CD4-positive, alpha-beta memory T cell (primary cell): ENCODE data around the gene FAM131A. TPM values are rescaled to one million over a fixed set of nuclear protein-coding genes. Genes with fewer than 3 reads are reported as not detected.
A peak's percentile ranks its signal among the peaks of the same experiment; 100 is the strongest.

Experiments
- CTCF ChIA-PET: fragments of 350-600 bp; sonication (Branson Sonifier 250); formaldehyde crosslinking; loops from one replicate; lab custom pipeline; 2021; ENCODE audit warnings: inconsistent platforms; ENCODE audit not compliant: partially characterized antibody; lab: Charles Lee
- POLR2A ChIA-PET: fragments of 350-600 bp; sonication (Branson Sonifier 250); formaldehyde crosslinking; loops from one replicate; lab custom pipeline; 2021; ENCODE audit not compliant: partially characterized antibody; lab: Charles Lee
- DNase-seq, 5 donors: peaks; one replicate each; pipeline versions ENCODE4 v3.0.0 to v3.0.0-alpha.2; 2020 to 2022; ENCODE audit warnings: mixed read lengths in 1 of 5
- H3K27ac ChIP-seq: one replicate; pipeline ENCODE4 v1.7.0; 2013; ENCODE audit warnings: low read depth, low read length
- H3K27me3 ChIP-seq: 2 replicates; pipeline ENCODE4 v1.7.0; 2013; ENCODE audit warnings: mild to moderate bottlenecking, low read length, moderate library complexity; ENCODE audit not compliant: insufficient read depth
- H3K36me3 ChIP-seq: 2 replicates; pipeline ENCODE4 v1.7.0; 2013; ENCODE audit warnings: mild to moderate bottlenecking, low read length, moderate library complexity; ENCODE audit not compliant: insufficient read depth
- H3K4me1 ChIP-seq: 2 replicates; pipeline ENCODE4 v1.7.0; 2013; ENCODE audit warnings: mild to moderate bottlenecking, low read length, moderate library complexity; ENCODE audit not compliant: insufficient read depth
- H3K4me3 ChIP-seq, 2 donors: one replicate each; pipeline ENCODE4 v1.7.0; 2013; ENCODE audit warnings: low read length in 2 of 2, mild to moderate bottlenecking in 1 of 2
- H3K9me3 ChIP-seq, 2 donors: one replicate each; pipeline ENCODE4 v1.7.0; 2013; ENCODE audit warnings: low read length in 2 of 2, control low read depth in 1 of 2; ENCODE audit not compliant: control insufficient read depth in 1 of 2
- H3K27ac Mint-ChIP-seq, 7 donors: one replicate each; pipeline ENCODE4 v1.8.0; 2020 to 2021; ENCODE audit warnings: mixed read lengths in 7 of 7, mild to moderate bottlenecking in 6 of 7, inconsistent platforms in 3 of 7, moderate library complexity in 3 of 7
- H3K27me3 Mint-ChIP-seq, 2 donors: one replicate each; pipeline ENCODE4 v1.8.0; 2020 to 2021; ENCODE audit warnings: mixed read lengths in 2 of 2
- H3K36me3 Mint-ChIP-seq, 2 donors: one replicate each; pipeline ENCODE4 v1.8.0; 2020 to 2021; ENCODE audit warnings: mixed read lengths in 2 of 2, inconsistent platforms in 1 of 2, mild to moderate bottlenecking in 1 of 2
- H3K4me1 Mint-ChIP-seq, 4 donors: one replicate each; pipeline ENCODE4 v1.8.0; 2020 to 2021; ENCODE audit warnings: mixed read lengths in 4 of 4, mild to moderate bottlenecking in 1 of 4
- H3K4me3 Mint-ChIP-seq, 8 donors: one replicate each; pipeline ENCODE4 v1.8.0; 2020 to 2021; ENCODE audit warnings: mixed read lengths in 8 of 8, mild to moderate bottlenecking in 7 of 8, moderate library complexity in 6 of 8, inconsistent platforms in 3 of 8
- H3K9me3 Mint-ChIP-seq, 8 donors: one replicate each; pipeline ENCODE4 v1.8.0; 2020 to 2021; ENCODE audit warnings: mixed read lengths in 8 of 8, mild to moderate bottlenecking in 5 of 8, inconsistent platforms in 3 of 8, moderate library complexity in 1 of 8
- intact Hi-C: fragments of 100-400 bp; cut with micrococcal nuclease; formaldehyde crosslinking; loops from one replicate; pipeline ENCODE4 v1.15.1; 2023
- polyA plus RNA-seq, 2 donors: library from polyadenylated mRNA; unstranded; fragments of 300-500 nt; fragmentation: Illumina TruSeq; gene quantifications; one replicate each; pipeline ENCODE4 v1.2.3, GENCODE V29; 2021
- total RNA-seq, 2 experiments: library from RNA; stranded (reverse); gene quantifications; one replicate each; pipeline ENCODE4 v1.2.3, GENCODE V29; 2021

Gene FAM131A
- total and polyA plus RNA-seq, 4 experiments from 2014 or later = 1.1 to 10.0 (median 5.3) TPM

DNA sequence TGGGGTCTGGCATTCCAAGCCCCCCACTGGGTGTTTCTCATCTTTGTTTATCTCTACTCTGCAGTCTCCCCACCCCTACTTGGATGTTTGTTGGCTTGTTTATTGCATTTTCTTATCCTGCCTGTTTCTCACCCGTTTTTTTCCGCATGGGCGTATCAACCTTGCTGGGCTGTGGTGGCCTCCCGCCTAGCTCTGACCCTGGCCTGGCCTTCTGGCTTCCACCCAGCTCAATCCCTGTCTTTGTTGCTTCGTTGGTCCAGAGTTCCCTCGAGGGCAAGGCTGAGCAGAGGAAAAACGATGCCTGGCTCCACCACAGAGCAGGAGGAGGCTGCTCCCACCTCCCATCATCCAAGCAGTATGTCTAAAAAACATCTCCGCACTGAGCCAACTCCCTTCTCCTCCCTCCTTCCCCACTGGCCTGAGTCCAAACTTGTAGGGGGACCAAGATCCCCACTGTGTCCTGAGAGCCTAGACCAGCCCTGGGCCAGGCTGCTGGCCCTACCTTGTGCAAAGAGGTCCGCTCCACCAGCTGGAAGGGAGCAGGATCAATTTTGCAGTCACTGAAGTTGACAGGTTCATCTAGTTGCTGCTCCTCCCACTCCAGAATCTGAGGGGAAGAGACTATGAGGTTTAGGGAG, 14.2 kb downstream of the FAM131A start:
- peaks cover 0 to 3% of the 10 kb centered on the region in 2 donors for H3K36me3 Mint-ChIP-seq
- no peak overlapping the region for H3K4me3 ChIP-seq
- DNase-seq = no peak
- no peaks in the 10 kb centered on the region for H3K27me3 ChIP-seq
- peaks cover 10% of the 10 kb centered on the region for H3K4me1 ChIP-seq
- POLR2A ChIA-PET = interaction anchor here (1.0 kb wide), 1 partner anchor 12 kb away, joined by 3 read pairs; no protein-coding TSS in a partner anchor
- no peak overlapping the region for H3K4me3 Mint-ChIP-seq
- no peak overlapping the region for H3K27ac ChIP-seq
- peaks cover 0 to 5% (median 0%) of the 10 kb centered on the region in 4 donors for H3K4me1 Mint-ChIP-seq
- no peaks in the 10 kb centered on the region for H3K9me3 ChIP-seq
- H3K27ac Mint-ChIP-seq = peak overlapping the region in 1 of 7 donors; percentile 12
- CTCF ChIA-PET = interaction anchor here (0.9 to 3.9 kb wide), 6 partner anchors 10 to 190 kb away, joined by 3 to 19 read pairs (median 8); partner anchors contain the start of genes CLCN2 and POLR2H
- H3K9me3 Mint-ChIP-seq = no peaks in the 10 kb centered on the region
- H3K27me3 Mint-ChIP-seq = no peaks in the 10 kb centered on the region
- intact Hi-C loops = loop anchor here (5.0 kb wide), 1 partner anchor 116 kb away; no protein-coding TSS in a partner anchor
- no peaks in the 10 kb centered on the region for H3K36me3 ChIP-seq

DNA sequence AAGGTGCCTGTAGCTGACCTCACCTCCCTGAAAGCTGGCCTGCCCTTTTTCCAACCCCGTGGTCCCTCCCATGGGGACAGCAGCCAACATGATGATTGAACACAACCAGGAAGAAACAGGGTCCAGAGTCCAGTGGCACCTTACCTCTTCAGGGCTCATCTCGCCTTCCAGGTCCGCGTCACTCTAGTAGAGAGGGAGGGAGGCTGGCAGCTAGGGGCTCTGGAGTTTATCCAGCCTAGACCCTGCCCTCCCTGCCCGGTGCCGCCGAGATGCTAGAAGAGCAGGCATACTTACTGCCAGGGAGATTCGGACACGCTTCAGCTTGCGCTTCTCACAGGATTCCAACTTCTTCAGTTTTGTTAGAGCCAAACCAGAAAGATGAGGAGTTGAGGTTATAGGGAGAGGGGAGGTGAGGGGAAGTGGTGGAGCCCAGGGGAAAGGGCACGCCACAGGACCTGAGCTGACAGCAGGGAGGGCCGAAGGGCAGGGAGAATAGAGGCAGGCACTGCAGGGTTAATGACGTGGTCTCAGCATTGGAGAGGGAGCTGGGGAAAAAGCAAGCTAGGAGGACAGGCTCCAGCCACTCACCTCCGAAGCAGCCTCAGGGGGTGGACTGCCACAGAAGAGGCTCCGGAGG, 14.9 kb downstream of the FAM131A start:
- no peak overlapping the region for H3K27ac ChIP-seq
- H3K36me3 ChIP-seq = no peaks in the 10 kb centered on the region
- H3K27ac Mint-ChIP-seq = peak overlapping the region in 2 of 7 donors; percentile 29 to 46
- H3K4me1 ChIP-seq = peaks cover 10% of the 10 kb centered on the region
- CTCF ChIA-PET = interaction anchor here (1.1 to 3.9 kb wide), 4 partner anchors 10 to 162 kb away, joined by 3 to 19 read pairs (median 11); partner anchors contain the start of genes CLCN2 and POLR2H
- no peaks in the 10 kb centered on the region for H3K27me3 Mint-ChIP-seq
- H3K4me1 Mint-ChIP-seq = peaks cover 0 to 5% (median 0%) of the 10 kb centered on the region in 4 donors
- H3K9me3 Mint-ChIP-seq = no peaks in the 10 kb centered on the region
- no peak for DNase-seq
- intact Hi-C loops = loop anchor here (5.0 kb wide), 1 partner anchor 115 kb away; no protein-coding TSS in a partner anchor
- H3K27me3 ChIP-seq = no peaks in the 10 kb centered on the region
- peaks cover 0 to 3% of the 10 kb centered on the region in 2 donors for H3K36me3 Mint-ChIP-seq
- POLR2A ChIA-PET = interaction anchor here (1.0 kb wide), 1 partner anchor 11 kb away, joined by 3 read pairs; no protein-coding TSS in a partner anchor
- no peak overlapping the region for H3K4me3 ChIP-seq
- H3K4me3 Mint-ChIP-seq = no peak overlapping the region
- no peaks in the 10 kb centered on the region for H3K9me3 ChIP-seq

DNA sequence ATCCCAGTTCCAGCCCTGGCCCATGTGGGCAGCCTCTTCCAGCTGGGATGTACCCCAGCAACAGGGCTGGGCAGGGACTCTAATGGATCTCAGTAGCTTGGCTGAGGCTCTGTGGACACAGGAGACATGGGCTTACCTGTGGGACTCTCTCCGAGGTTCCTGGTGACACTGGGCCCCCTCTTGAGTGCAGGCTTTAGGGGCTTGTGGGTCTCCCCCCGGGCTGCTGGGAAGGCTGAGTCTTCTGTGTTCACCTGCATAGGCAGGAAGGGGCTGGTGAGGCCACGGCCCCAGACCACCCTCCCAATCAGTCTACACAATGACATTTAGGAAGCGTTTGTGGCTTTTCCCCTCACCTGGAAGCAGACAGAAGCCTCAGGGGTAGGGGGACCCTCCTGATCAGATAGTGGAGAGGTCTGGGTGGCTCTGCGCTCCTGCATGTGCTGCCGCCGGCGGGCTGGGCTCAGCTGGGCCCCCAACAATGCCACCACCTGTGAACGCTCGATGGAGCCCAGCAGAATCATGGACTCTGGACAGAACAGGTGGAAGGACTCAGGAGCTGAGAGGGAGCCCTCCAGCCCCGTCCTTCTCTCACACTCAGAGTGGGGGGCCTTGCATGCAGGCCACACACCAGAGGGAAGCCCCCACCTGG, 15.6 kb downstream of the FAM131A start:
- H3K27me3 Mint-ChIP-seq = no peaks in the 10 kb centered on the region
- Histone ChIP-seq H3K9me3 (no peaks in the 10 kb centered on the region), H3K27me3 (no peaks in the 10 kb centered on the region), H3K4me3 (no peak overlapping the region), H3K27ac (no peak overlapping the region), H3K4me1 (peaks cover 10% of the 10 kb centered on the region), H3K36me3 (no peaks in the 10 kb centered on the region)
- no peak for DNase-seq
- H3K9me3 Mint-ChIP-seq = no peaks in the 10 kb centered on the region
- intact Hi-C loops = loop anchor here (5.0 kb wide), 1 partner anchor 114 kb away; no protein-coding TSS in a partner anchor
- H3K27ac Mint-ChIP-seq = no peak overlapping the region
- peaks cover 0 to 5% (median 0%) of the 10 kb centered on the region in 4 donors for H3K4me1 Mint-ChIP-seq
- peaks cover 0 to 3% of the 10 kb centered on the region in 2 donors for H3K36me3 Mint-ChIP-seq
- ChIA-PET POLR2A (interaction anchor here (0.9 to 1.3 kb wide), 2 partner anchors 9 to 11 kb away, joined by 3 read pairs; no protein-coding TSS in a partner anchor), CTCF (interaction anchor here (0.7 to 4.4 kb wide), 18 partner anchors 9 to 457 kb away, joined by 3 to 32 read pairs (median 4); partner anchors contain the start of genes CLCN2, POLR2H and VWA5B2)
- no peak overlapping the region for H3K4me3 Mint-ChIP-seq

- no peak for DNase-seq
Observed at GRCh38 chr3:184353546-184353941, 16.1 kb downstream of the FAM131A start.

GRCh38 chr3:184354121-184354728, 16.8 kb downstream of the FAM131A start:
- Histone ChIP-seq H3K4me3 (no peak overlapping the region), H3K27me3 (no peaks in the 10 kb centered on the region), H3K9me3 (no peaks in the 10 kb centered on the region), H3K4me1 (peaks cover 10% of the 10 kb centered on the region), H3K27ac (no peak overlapping the region), H3K36me3 (no peaks in the 10 kb centered on the region)
- Mint-ChIP-seq H3K9me3 (no peaks in the 10 kb centered on the region), H3K27ac (no peak overlapping the region), H3K36me3 (peaks cover 0 to 3% of the 10 kb centered on the region in 2 donors), H3K4me1 (peaks cover 0 to 5% (median 0%) of the 10 kb centered on the region in 4 donors), H3K4me3 (peak overlapping the region in 1 of 8 donors; percentile 15), H3K27me3 (no peaks in the 10 kb centered on the region)
- POLR2A ChIA-PET = interaction anchor here (1.0 to 1.3 kb wide), 2 partner anchors 8 to 52 kb away, joined by 3 read pairs; no protein-coding TSS in a partner anchor
- intact Hi-C loops = loop anchor here (1.0 to 5.0 kb wide), 3 partner anchors 113 to 190 kb away; no protein-coding TSS in a partner anchor
- CTCF ChIA-PET = interaction anchor here (0.7 to 4.4 kb wide), 23 partner anchors 8 to 459 kb away, joined by 3 to 32 read pairs (median 4); partner anchors contain the start of genes CLCN2, FAM131A, POLR2H and VWA5B2
- peak in 4 of 5 donors; percentile 39 to 55 (median 43) for DNase-seq

More at GRCh38 chr3:184353546-184353941, 16.1 kb downstream of the FAM131A start:
- no peaks in the 10 kb centered on the region for H3K9me3 ChIP-seq
- no peak overlapping the region for H3K27ac Mint-ChIP-seq
- H3K27ac ChIP-seq = no peak overlapping the region
- ChIA-PET POLR2A (interaction anchor here (0.9 to 1.3 kb wide), 3 partner anchors 9 to 51 kb away, joined by 3 read pairs; no protein-coding TSS in a partner anchor), CTCF (interaction anchor here (0.7 to 4.4 kb wide), 23 partner anchors 9 to 458 kb away, joined by 3 to 32 read pairs (median 4); partner anchors contain the start of genes CLCN2, FAM131A, POLR2H and VWA5B2)
- no peaks in the 10 kb centered on the region for H3K9me3 Mint-ChIP-seq
- H3K4me3 ChIP-seq = no peak overlapping the region
- H3K4me3 Mint-ChIP-seq = no peak overlapping the region
- H3K36me3 ChIP-seq = no peaks in the 10 kb centered on the region
- H3K27me3 ChIP-seq = no peaks in the 10 kb centered on the region
- intact Hi-C loops = loop anchor here (5.0 kb wide), 1 partner anchor 114 kb away; no protein-coding TSS in a partner anchor
- peaks cover 0 to 5% (median 0%) of the 10 kb centered on the region in 4 donors for H3K4me1 Mint-ChIP-seq
- peaks cover 10% of the 10 kb centered on the region for H3K4me1 ChIP-seq
- no peaks in the 10 kb centered on the region for H3K27me3 Mint-ChIP-seq
- H3K36me3 Mint-ChIP-seq = peaks cover 0 to 3% of the 10 kb centered on the region in 2 donors

DNA sequence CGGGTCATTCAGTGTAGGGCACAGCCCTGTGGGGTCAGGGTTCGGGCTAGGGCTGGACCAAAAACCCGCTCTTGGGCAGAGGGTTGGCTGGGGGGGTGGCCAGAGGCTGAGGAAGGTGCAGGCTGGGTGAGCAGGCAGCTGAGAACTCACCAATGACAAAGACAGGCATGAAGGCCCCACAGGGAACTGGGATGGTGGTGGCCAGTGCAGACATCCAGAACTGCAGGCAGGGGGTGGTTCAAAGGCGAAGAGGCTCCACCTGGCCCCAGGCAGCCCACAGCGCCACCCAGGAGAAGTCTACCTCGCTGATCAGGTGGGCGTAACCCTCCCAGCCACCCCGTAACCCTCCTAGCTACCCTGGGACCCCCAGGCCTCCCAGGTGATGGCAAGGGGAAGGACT, 17.4 kb downstream of the FAM131A start:
- H3K9me3 ChIP-seq = no peaks in the 10 kb centered on the region
- H3K27me3 ChIP-seq = no peaks in the 10 kb centered on the region
- H3K4me1 ChIP-seq = peaks cover 10% of the 10 kb centered on the region
- peaks cover 0 to 3% of the 10 kb centered on the region in 2 donors for H3K36me3 Mint-ChIP-seq
- H3K4me1 Mint-ChIP-seq = peaks cover 0 to 5% (median under 1%) of the 10 kb centered on the region in 4 donors
- no peaks in the 10 kb centered on the region for H3K36me3 ChIP-seq
- ChIA-PET CTCF (interaction anchor here (1.0 to 4.4 kb wide), 9 partner anchors 9 to 187 kb away, joined by 3 to 32 read pairs (median 7); no protein-coding TSS in a partner anchor), POLR2A (no interaction called here)
- DNase-seq = no peak
- H3K27ac ChIP-seq = no peak overlapping the region
- H3K27ac Mint-ChIP-seq = no peak overlapping the region
- H3K9me3 Mint-ChIP-seq = no peaks in the 10 kb centered on the region
- H3K4me3 Mint-ChIP-seq = no peak overlapping the region
- intact Hi-C loops = loop anchor here (1.0 to 5.0 kb wide), 3 partner anchors 113 to 190 kb away; no protein-coding TSS in a partner anchor
- no peak overlapping the region for H3K4me3 ChIP-seq
- H3K27me3 Mint-ChIP-seq = no peaks in the 10 kb centered on the region
